EL (cell line): ENCODE data around the gene RNMT.
A peak's percentile ranks its signal among the peaks of the same experiment; 100 is the strongest.
"Not testable (repeated sequence)": the region's sequence is repeated elsewhere in the genome, so short reads cannot be mapped to it uniquely, and the experiment has no call there.

Source experiments
- DNase-seq: peaks from one replicate; pipeline ENCODE4 v3.0.0-alpha.2; 2016

The RNMT gene

DNA sequence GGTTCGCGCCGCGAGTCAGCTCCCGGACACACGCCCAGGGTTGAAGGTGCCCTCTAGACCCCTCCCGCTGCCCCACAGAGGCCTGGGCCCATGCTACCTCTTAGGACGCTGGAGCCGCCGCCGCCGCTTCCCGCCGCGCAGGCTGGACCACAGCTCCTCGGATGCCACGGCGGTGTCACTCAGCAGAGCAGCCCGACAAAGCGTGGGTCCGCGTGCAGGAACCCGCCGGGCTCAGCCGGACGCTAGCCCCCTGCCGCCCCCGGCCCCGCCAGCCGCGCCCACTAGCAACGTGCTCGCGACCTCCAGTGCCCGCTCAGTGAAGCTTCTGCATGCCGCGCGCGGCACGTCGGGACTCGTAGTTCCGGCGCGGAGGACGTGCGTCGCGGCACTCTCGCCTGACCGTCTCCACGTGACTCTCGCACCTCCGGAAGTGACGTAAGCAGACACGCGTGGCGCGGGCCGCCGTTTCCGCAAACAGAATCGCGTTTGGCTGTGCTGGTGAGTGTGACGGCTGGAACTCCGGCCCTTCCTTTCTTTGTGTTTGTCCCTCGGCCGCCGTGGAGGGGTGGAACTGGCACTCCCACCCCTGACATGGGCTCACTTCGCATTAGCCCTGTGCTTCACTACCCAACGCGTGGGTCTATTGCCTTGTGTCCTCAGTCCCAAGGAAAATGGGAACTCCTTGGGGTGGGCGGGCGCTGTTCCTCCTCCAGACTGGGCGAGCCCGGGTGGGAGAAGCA is at the start of gene RNMT, which contains the start of gene FAM210A:
RNMT (plus strand) TSS at position 442 of the 740 bp plus-strand sequence. CDS start 4,845 bp downstream, outside the sequence.
FAM210A (minus strand) TSS at position 327 of the 740 bp plus-strand sequence. CDS start 44,481 bp downstream, outside the sequence.
- DNase-seq: peak; percentile 96

DNA sequence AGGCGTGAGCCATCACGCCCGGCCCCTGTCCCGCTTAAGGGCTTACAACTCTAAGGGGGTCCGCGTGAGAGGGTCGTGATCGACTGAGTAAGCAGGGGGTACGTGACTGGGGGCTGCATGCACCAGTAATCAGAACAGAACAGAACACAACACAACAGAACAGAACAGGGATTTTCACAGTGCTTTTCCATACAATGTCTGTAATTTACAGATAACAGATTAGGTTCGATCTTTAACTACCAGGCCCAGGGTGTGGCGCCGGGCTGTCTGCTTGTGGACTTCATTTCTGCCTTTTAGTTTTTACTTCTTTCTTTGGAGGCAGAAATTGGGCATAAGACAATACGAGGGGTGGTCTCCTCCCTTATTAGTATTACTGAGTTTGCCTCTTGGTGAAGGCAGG is 49.1 kb upstream of the RNMT start:
- DNase-seq: not testable (repeated sequence)

DNA sequence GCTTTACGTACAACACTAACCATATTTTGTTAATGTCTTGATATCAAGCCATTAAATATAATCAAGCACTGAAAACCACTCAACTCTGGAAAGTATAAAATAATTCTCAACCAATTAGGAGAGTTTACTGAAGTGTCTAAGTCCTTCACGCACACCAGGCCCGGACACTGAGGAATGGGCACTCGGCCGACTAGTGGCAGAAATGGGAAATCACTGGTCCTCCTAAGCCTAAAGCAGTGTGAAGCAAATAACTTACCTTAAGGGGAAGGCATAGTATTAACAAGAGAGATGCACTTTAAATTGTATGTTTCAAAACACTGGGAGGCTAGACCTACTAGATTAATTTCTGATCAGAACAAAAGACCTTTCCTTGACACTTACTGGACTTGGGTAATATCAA is 45.9 kb upstream of the RNMT start:
- DNase-seq: no peak

DNA sequence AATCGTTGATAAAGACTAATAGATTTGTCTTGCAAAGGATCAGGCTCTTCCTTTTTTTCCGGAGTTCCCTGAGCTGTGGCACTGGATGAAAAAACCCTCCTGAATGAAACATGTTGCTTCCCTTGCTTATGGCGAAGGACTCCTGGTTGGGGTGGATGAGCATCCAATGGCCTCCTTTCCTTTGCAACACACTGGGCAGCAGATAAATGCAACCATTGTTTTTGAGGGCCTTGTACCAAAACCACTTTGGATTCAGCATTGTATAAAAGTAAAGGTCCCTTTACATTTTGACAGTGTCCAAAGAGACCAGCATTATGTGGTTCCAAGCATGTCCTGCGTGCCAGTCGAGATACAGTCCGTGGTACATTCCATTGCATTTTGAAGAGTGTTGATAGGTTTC is 44.8 kb upstream of the RNMT start:
- DNase-seq: no peak

DNA sequence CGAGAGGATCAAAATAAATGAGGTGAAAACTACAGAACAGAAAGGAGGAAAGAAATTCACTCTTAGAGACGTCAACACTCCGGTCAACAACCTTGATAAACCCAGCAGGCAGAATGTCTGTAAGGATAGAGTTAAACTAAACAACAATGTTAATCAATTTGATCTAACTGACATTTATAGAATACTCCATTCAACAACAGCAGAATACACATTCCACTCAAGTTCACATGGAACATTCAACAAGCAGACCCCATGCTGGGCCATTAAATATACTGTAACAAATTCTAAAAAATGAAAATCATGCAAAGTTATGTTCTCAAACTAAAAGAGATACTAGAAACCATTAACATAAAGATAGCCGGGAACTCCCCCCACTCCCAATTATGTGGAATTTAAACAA is 41.9 kb upstream of the RNMT start:
- DNase-seq: no peak

DNA sequence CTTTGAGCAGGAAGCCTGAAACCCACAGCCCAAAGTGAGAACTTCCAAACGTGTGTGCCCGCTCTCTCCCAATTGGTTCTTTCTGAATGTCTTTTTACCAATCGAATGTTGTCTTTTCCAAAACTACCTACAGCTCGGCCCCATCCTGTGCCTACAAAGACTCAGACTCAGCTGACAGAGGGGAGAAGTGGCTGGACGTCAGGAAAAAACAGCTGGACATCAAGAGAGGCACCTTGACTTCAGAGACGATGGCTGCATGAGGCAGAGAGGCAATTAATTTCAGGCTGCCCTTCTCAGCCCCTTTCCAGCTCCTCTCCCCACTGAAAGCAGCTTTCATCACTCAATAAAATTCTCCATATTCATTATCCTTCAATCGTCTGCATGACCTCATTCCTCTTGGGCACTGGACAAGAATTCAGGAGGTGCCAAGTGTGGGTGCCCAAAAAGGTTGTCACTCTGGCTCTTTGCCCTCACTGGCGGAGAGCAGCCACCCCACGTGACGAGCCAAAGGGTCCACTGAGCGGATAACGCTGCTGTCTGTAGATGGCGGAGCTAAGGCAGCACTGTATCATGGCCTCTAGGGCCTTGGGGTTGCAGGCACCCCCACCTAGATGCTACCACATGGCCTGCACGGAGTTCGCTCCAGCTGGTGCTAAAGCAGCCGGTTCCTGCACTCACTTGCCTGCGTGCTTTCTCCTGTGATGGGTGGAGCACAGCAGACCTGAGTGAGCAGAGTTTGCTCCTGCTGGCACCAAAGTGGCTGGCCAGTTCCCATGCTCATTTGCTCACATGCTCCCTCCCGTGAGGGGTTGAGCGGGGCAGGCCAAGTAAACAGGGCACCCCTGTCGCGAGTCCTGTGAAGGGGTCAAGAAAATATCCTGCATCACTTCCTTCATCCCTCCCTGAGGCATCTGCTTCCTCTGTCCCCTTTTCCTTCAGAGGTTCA is 38.0 kb upstream of the RNMT start:
- DNase-seq: no peak

DNA sequence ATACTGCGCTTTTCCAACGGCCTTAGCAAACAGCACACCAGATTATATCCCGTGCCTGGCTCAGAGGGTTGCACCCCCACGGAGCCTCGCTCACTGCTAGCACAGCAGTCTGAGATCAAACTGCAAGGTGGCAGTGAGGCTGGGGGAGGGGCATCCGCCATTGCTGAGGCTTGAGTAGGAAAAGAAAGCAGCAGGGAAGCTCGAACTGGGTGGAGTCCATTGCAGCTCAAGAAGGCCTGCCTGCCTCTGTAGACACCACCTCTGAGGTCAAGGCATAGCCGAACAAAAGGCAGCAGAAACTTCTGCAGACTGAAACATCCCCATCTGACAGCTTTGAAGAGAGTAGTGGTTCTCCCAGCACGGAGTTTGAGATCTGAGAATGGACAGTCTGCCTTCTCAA is 36.4 kb upstream of the RNMT start:
- not testable (repeated sequence) for DNase-seq

DNA sequence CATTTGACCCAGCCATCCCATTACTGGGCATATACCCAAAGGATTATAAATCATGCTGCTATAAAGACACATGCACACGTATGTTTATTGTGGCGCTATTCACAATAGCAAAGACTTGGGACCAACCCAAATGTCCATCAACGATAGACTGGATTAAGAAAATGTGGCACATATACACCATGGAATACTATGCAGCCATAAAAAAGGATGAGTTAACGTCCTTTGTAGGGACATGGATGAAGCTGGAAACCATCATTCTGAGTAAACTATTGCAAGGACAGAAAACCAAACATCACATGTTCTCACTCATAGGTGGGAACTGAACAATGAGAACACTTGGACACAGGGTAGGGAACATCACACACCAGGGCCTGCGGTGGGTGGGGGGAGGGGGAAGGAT is 31.1 kb upstream of the RNMT start:
- not testable (repeated sequence) for DNase-seq

DNA sequence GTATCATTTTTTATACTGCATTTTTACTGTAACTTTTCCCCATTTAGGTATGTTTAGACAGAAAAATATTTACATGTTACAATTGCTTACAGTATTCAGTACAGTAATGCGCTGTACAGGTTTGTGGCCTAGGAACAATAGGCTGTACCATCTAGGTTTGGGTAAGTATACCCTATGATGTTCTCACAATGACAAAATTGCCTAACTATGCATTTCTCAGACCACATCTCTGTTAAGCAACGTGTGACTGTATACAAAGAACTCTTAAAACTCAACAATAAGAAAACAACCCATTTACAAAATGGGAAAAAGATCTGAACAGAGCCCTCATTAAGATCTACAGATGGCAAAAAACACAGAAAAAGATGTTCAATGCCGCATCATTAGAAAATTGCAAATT is 29.5 kb upstream of the RNMT start:
- DNase-seq: no peak

DNA sequence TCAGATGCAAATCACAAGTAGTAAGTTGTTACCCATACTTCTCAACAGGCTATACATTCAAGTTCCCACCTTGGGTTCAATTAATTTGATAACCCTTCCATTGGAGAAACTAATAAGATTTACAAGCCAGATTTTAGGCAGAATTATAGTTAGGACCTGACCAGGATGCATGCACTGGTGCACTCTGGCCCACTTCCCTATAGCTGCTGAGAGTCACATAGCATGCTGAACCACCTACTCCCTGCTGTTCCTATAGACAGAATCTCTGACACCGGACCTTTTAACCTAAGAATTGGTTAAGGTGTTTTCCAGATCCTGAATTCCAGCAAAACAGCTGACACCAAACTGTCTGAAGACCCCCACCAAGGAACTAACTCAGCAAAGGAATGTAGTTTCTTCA is 26.3 kb upstream of the RNMT start:
- no peak for DNase-seq

DNA sequence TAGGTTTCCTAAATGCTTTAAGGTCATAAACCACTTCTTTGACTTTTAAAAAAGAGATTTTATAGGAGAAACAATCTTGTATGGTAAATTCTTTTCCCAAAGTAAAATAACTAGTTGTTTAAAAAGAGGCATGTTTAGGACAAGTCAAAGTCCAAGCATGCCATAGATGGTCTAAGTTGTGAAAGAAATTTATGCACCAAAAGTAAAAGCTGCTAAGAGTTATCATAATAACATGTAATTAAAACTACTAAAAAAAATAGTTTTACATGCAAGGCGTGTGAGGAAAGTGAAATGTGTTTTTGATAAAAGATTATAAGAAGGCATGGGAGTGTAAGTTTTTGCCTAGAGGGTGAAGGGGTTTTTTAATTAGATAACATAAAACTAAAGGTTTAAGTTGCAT is 22.6 kb upstream of the RNMT start:
- DNase-seq: peak; percentile 8

DNA sequence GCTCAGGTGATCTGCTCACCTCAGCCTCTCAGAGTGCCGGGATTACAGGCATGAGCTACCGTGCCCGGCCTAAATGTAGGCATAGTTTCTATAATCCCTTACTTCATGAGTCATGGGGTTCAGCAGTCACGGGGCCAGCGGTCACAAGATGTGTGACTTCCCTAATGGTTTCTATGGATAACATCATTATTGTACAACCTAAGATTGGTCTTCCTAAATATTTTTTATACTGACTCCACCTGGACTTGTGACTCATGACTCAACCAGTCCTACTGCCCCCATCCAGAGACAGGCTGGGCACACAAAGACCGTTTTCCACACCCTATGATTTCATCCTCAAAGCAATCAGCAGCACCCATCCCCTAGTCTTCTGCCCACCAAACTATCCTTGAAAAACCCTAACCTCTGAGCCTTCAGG is 16.1 kb upstream of the RNMT start:
- DNase-seq: peak; percentile 37

DNA sequence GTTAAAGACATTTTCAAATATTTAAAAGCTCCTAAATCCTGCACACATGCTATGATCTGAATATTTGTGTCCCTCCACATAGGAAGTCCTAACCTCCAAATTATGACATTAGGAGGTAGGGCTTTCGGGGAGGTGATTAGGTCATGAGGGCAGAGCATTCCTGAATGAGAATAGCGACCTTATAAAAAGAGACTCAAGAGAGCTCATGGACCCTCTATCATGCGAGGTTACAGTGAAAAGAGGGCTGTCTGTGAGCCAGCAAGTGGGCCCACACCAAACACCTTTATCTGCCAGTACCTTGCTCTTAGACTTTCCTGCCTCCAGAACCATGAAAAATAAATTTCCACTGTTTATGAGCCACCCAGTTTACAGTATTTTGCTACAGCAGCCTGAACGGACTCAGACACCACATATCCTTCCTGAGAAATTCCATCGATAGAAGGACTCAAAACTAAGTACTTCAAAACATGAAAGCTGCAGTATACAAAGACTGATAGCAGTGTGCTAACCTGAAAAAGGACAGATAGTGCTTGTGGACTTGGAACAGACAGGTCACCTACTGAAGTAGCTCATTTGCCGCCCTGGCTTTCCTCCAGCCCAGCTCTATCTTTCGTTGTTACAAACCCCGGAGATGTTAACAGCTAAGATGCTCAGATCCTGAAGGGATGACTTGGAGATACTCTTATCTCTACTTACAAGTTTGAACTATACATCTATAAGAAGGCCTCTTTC is 13.9 kb upstream of the RNMT start:
- DNase-seq: no peak

DNA sequence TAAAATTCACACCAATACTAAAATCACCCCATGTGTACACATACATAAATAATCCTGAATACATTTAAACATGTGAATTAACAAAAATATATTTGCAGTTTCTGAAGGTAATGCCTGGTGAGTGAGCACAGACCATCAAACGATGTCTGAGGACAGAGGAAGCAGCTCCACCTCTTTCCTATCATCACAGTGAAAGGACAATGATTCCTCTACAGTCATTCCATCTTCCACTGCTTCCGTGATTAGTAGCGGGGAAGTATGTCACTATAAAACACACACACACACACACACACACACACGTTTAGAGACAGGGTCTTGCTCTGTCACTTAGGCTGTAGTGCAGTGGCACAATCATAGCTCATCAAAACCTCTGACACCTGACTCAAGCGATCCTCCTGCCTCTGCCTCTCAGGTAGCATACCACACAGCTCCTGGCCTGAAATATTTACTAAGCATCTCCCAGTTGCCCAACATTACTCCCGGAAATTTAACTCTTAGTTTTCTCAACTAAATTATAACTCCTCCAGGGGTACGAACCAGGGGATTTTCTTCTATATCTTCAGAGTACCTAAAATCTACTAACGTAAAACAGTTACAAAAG is 12.9 kb upstream of the RNMT start:
- no peak for DNase-seq

DNA sequence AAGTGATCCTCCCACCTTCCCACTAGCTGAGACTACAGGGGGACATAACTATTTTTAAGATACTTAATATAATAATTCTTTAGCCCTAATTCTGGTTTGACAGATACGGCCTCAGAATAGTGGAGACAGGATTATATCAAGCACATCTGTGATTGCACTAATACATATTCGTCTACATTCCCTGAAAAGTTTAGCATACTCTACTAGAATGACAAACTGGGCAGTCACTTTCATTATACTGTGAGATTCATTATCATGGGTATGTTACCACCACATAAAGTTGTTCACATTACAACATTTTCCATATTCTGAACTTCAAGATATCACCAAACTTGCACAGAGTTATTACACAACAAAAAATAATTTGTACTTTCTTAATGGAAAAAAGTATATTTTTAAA is 11.1 kb upstream of the RNMT start:
- DNase-seq: no peak

DNA sequence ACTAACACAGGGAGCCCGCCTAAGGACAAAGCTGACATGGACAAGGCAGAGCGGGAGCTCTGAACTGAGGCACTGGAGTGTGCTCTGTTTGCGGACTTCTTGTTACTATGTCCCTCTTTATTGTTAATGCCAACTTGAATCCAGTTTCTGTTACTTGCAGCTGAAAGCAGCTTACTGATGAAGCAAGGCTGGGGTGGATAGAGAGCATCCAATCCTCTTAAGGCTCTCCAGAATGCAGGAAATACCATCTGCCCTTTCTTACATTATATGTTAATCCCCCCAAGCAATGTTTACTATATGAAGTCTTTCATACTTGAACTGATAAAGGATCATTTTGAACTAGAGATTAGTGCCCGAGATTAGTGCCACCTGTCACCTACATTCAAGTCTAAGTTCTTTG is 9.6 kb upstream of the RNMT start:
- no peak for DNase-seq

DNA sequence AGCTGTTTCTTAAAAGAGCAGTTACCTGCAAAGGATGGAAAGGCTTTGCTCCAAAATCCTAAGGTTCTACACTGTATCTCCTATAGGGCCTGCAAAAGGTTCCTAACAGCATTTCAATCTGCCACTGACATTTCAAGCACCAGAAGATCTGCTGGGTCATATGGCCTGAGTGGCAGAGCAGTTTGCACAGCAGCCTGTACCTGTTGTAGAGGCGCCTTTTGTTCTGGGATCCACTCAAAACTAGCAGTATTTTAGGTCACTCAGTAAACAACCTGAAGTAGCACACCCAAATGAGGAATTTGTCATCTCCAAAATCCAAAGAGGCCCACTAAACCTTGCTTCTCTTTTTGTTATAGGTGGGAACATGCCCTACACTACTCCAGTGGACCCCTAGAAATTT is 6.3 kb upstream of the RNMT start:
- DNase-seq: no peak

DNA sequence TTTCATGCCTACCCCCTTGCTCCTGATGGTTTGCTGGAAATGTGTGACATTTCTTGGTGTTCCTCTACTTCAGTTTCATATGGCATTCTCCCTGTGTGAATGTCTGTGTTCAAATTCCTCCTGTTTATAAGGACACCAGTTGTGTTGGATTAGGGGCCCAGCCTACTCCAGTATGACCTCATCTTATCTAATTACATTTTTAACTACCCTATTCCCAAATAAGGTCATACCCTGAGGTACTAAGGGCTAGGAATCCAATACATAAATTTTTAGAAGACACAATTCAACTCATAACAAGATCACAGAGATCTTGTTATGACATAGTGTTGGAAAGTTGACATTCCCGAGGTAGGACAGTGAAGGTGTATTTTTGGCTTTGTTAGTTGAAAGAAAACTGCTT is 5.6 kb upstream of the RNMT start:
- no peak for DNase-seq

DNA sequence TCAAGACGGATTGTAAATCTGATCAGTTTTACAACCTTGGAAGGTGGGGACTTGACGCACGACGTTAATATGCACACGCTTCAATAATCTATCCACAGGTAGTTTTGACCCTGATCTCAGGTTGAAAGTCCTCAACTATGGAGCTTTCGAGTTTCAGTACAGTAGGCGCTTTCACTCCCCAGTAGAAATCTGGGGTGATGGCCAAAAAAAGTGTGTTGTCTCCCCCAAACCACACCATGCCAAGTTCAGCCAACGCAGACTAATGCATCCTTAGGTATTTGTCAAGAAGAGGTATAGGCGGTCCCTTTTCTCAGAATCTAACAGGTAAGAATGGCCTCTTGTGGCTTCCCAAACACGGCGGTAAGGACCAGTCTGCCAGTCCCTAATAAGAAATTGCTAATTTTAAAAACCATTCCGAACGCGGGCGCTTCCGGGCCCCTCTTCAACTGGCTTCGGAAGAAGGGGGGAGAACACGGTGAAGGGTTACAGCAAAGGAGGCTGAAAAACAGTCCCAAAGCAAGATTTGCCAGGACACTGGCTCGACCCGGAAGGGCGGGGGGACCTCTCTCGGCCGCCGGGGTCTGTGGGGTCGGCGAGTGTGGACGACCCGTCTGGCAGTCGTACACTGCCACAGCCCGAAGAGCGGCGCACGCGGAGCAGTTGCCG is 774 bp upstream of the RNMT start:
- DNase-seq: no peak

DNA sequence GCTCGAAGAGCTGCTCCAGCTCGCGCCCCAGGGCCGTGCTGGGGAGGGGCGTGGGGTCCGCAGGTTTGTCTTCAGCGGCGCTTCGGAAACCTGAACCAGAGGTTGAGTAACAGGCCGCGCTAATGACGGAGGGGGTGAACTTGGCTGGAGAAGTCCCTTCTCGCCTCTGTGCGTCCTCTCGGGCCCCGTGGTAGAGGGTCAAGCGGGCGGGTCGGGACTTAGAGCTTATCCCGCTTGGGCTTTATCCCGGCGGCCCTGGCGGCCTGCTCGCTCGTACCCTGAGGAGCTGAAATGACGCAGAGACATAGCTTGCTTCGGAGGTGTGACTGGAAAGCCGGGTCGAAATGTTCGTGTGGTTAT is 479 bp downstream of the RNMT start:
- DNase-seq: peak; percentile 59

DNA sequence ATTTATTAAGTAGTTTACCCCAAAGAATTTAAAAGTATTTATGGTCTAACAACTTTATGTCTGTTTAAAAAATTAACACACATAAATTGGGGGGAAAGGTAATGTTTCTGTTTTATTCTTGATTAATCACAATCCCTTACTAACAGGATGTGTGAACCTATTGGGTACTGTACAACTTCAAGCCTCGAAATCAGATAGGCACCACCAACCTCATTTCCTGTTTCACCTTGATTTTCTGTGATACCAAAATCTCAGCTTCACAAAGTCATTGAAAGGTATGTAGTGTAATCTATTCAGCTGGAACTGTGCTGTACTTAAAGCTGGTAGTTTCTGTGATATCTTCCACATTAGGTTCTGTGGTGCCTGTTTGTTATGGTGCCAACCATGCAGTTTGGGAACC is 4.0 kb downstream of the RNMT start:
- DNase-seq: no peak

DNA sequence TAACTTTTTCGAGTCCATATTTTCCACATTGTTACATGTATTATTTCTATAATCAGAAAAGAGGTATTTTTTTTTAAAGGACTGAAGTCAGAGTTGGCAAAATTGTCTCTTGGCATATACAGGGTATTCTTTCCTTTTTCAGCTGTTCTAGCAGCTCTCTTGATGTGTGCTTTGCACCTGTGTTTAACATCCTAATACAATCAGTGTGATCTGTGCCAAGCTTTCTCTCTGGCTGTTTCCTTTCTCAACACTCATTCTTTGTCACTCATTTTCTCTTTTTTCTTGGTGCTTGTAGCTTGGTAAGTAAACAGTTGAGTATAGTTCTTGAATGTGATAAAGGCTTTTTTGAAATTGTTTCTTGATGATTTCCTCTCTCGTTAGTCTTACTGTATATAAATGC is 9.2 kb downstream of the RNMT start:
- no peak for DNase-seq
